Endometrial microvascular endothelial cells (primary cell): ENCODE measurements around the gene ARNT2. TPM values are rescaled to one million over a fixed set of nuclear protein-coding genes. Genes with fewer than 3 reads are reported as not detected.

Experiments
- in situ Hi-C: cut with HindIII; loops from 2 replicates; pipeline ENCODE4 v1.10.0; 2017; ENCODE audit warnings: low sequenced_read_pairs, low pct_unique_long_range_greater_than_20kb; ENCODE audit errors: inconsistent ontology term
- total RNA-seq: library from RNA; depleted of rRNA; stranded (reverse); fragments of >200 nt; gene quantifications from one replicate; pipeline ENCODE4 v1.2.3, GENCODE V29; 2015; ENCODE audit errors: inconsistent ontology term

Gene ARNT2
- total RNA-seq, 1 donor from 2014 or later: not detected

GRCh38 chr15:80458580-80458979, 54.4 kb downstream of the ARNT2 start:
- in situ Hi-C loops: no loop called here

- in situ Hi-C loops: no loop called here
These were observed 55.2 kb downstream of the ARNT2 start for GRCh38 chr15:80459380-80459779.

- in situ Hi-C loops: no loop called here
These were observed 55.6 kb downstream of the ARNT2 start for GRCh38 chr15:80459818-80460217.

- in situ Hi-C loops: no loop called here
These were observed 57.3 kb downstream of the ARNT2 start for GRCh38 chr15:80461356-80462095.

- in situ Hi-C loops: no loop called here
These were observed 57.9 kb downstream of the ARNT2 start for GRCh38 chr15:80462111-80462510.

- in situ Hi-C loops: no loop called here
These were observed 58.8 kb downstream of the ARNT2 start for GRCh38 chr15:80462836-80463512.

GRCh38 chr15:80464951-80465625, 60.9 kb downstream of the ARNT2 start:
- in situ Hi-C loops: no loop called here

GRCh38 chr15:80465626-80466005, 61.4 kb downstream of the ARNT2 start:
- in situ Hi-C loops: no loop called here

- in situ Hi-C loops: no loop called here
These were observed 62.4 kb downstream of the ARNT2 start for GRCh38 chr15:80466543-80466942.

GRCh38 chr15:80467311-80467714, 63.1 kb downstream of the ARNT2 start:
- in situ Hi-C loops: no loop called here

GRCh38 chr15:80468796-80469195, 64.6 kb downstream of the ARNT2 start:
- in situ Hi-C loops: no loop called here

GRCh38 chr15:80471881-80472280, 67.7 kb downstream of the ARNT2 start:
- in situ Hi-C loops: no loop called here

- in situ Hi-C loops: no loop called here
These were observed 69.4 kb downstream of the ARNT2 start for GRCh38 chr15:80473286-80474223.

GRCh38 chr15:80474224-80475215, 70.3 kb downstream of the ARNT2 start:
- in situ Hi-C loops: no loop called here

- in situ Hi-C loops: no loop called here
These were observed 71.4 kb downstream of the ARNT2 start for GRCh38 chr15:80475572-80475971.

GRCh38 chr15:80476036-80476435, 71.9 kb downstream of the ARNT2 start:
- in situ Hi-C loops: no loop called here

- in situ Hi-C loops: no loop called here
These were observed 73.9 kb downstream of the ARNT2 start for GRCh38 chr15:80478075-80478474.

GRCh38 chr15:80479191-80479590, 75.0 kb downstream of the ARNT2 start:
- in situ Hi-C loops: no loop called here
